GM19455 (cell line): ENCODE measurements around the gene ANKRD33.
"Not testable (repeated sequence)": the region's sequence is repeated elsewhere in the genome, so short reads cannot be mapped to it uniquely, and the experiment has no call there.

Experiments used
- ATAC-seq: cut with Tn5 transposase; IDR thresholded peaks from one replicate; pipeline ENCODE4 v1.9.1; 2021; ENCODE audit not compliant: unreplicated experiment

ANKRD33 gene

DNA sequence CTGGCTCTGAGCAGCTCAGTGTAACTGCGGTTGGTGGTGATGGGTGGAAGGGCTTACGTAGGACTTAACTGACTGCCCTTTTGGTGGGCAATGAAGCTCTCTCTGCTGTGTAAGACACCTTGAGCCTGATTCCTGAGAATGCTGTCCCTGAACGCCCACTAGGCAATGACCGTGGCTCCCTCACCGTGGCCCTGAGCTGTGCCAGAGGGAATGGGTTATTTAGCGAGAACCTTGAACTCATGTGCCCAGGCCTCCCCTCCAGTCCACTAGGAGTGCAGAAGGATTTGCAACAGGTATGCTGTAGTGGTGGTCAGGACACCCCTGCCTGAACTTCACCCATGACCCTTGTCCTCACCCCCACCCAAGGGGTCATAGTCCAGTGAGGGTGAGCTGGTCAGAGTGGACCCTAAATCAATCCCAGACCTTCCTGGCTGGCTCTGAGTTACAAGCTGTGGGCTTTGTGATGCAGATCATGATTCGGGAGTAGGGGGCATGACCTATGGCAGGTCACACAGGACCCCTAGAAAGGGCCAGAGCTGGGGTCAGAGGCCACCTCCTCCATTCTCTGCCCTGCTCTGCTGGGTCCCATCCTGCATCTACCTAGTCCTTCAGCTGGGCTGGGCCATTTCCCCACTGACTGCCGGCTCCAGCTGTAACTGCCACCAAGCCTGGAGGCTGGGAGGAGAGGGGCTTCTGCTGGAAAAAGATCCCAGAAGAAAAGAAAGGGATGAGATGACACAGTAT, 14.5 kb upstream of the ANKRD33 start:
- ATAC-seq: no peak

DNA sequence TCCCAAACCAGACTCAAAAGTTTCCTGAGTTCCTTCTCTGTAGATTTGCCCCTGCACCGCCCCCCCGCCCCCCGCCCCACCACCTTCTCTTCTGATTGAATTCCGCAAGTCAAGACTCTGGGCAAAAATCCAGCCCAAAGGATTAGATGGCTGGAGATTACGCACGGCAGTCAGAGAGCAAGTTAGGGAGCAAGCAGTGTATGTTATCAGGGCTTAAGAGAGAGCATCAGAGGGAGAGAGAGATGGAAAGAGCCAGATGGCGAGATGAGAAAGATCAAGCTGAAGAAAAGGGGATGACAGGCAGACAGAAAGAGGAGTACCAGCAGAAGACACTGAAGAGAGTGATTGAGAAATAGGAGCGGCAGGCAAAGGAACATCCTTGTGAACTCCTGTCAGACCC, 13.9 kb upstream of the ANKRD33 start:
- ATAC-seq: no peak

DNA sequence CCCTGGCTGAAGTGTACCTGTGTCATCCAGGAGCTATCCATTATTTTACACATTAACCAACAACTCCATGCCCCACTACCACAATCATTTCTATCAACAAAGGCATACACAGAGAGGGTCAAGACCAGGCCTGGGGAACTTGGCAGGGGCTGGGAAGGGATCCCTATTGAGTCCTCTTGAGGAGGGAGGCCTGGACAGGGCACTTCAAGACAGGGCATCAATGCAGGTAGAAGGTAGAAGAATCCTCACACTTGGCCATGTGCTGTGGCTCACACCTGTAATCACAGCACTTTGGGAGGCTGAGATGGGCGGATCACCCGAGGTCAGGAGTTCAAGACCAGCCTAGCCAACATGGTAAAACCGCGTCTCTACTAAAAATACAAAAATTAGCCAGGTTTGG, 13.4 kb upstream of the ANKRD33 start:
- no peak for ATAC-seq

DNA sequence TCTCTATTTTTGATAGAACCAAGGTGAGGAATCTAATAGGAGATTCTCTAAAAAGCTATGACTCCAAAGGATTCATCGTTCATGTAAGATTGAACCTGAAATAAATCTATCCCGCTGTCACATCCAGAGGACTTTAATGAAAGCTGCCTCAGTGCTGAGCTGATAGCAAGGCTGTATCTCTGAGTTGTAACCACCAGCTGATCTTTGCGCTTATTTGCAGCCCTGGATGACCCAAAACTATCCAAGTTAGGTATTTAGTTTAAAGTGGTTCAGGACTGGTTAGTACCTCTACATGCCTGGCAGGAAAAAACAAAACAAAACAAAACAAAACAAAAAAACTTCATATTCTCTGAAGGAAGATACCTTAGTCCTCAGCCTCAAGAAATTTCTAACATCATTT, 8.8 kb upstream of the ANKRD33 start:
- ATAC-seq: no peak

DNA sequence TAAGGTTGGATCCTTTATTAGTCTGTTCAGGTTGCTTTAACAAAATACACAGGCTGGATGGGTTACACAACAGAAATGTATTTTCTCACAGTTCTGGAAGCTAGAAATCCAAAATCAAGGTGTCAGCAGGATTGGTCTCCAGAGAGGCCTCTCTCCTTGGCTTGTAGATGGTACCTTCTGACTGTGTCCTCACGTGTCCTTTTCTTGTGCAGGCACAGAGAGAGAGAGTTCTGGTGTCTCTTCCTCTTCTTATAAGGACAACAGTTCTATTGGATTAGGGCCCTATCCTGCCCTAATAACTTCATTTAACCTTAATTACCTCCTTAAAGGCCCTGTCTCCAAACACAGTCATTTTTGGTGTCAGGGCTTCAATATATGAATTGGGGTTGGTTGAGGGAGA, 4.6 kb upstream of the ANKRD33 start:
- ATAC-seq: no peak

DNA sequence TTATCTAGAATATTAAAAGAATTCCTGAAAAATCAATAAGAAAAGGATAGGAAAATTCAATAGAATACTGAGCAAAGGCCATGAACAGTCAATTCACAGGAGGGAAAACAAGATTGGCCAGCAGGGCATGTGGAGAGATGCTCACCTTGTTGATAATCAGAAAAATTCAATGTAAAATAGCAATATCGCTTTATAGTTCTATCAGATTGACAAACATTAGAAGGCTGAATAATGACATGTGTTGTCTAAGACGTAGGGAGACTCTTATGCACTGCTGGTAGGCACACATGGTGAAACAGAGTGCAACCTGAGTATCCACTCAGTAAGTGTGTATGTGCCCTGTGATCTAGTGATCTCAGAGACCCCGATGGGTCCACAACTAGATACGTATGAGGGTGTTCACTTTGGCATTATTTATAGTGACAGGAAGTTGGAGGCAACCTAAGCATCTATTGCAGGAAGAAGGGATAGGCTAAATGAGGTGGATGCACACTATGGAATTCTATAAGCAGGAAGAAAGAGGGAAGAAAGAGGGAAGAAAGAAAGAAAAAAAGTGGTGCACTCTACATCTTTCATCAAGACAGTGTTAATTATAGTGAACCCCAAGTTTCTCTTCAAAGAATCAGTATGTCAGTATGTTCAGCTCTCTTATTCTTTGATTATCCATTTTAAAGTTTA, 3.8 kb upstream of the ANKRD33 start:
- no peak for ATAC-seq

DNA sequence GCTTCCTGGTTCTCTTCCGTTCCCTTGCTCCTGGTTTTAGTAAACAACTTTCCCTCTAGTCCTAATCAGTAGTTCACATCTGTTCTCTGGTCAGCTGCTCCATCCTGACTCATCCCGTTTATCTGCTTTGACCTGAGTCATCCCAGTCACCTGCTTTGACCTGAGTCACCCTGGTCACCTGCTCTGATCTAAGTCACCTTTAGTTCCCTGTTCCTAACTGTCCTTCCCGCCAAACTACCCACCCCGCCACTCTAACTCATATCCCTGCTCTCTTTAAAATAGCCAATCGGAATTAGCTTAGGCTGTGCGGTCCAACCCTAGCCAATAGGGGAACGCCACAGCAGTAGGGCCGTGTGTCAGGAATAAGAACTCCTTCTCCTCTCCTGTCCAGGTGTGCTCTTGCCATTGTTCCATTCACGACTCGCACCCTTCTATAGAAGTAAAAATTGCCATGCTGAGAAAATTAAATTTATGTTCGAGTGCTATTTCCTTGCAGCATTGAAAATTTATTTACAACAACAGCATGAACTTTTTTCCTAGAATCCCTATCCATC, 3.1 kb upstream of the ANKRD33 start:
- ATAC-seq: no peak

DNA sequence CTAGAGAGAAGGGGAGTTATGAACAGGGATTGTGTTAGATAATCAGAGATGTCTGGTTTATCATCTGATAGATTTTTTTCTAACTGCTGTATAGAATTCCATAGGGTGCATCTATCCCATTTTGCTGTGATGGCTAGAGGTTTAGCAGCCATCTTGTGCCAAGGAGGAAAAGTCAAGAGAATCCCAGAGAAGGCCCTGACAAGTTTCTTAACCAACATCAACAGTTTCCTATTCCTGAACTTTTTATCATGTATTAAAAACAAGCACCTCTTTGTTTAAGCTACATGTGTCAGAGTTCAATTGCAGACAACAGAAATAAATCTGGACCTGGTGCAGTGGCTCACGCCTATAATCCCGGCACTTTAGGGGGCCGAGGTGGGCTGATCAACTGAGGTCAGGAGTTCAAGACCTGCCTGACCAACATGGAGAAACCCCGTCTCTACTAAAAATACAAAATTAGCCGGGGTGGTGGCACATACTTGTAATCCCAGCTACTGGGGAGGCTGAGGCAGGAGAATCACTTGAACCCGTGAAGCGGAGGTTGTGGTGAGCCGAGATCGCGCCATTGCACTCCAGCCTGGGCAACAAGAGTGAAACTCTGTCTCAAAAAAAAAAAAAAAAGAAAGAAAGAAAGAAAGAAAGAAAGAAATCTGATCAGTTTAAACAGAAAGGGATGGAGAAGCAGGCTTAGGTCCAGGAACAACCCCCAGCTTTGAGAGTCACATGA, 2.4 kb upstream of the ANKRD33 start:
- ATAC-seq: not testable (repeated sequence)

DNA sequence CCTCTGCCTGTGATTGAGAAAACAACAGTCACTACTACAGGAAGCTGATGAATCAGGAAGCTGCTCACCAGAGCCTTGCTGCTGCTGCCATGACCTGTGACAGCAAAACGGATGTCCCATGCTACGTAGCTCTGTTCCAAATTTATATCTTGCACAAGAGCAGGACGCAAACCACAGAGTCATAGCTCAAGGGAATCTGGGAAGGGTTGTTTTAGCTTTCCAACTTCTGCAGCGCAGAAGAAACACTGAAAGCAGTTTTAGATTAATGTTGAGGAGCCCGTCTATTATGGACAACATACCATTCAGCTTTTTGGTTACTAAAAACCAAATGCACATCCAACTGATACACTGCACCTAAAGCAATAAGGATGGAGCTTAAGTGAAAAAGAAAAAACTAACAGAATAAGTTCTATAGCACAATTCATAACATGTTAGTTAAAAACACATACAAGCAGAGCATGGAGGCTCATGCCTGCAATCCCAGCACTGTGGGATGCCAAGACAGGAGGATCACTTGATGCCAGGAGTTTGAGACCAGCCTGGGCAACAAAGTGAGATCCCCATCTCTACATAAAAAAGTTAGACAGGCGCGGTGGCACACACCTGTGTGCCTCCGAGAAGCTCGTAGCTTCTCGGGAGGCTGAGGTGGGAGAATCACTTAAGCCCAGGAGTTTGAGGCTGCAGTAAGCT, 1.7 kb upstream of the ANKRD33 start:
- ATAC-seq: no peak

DNA sequence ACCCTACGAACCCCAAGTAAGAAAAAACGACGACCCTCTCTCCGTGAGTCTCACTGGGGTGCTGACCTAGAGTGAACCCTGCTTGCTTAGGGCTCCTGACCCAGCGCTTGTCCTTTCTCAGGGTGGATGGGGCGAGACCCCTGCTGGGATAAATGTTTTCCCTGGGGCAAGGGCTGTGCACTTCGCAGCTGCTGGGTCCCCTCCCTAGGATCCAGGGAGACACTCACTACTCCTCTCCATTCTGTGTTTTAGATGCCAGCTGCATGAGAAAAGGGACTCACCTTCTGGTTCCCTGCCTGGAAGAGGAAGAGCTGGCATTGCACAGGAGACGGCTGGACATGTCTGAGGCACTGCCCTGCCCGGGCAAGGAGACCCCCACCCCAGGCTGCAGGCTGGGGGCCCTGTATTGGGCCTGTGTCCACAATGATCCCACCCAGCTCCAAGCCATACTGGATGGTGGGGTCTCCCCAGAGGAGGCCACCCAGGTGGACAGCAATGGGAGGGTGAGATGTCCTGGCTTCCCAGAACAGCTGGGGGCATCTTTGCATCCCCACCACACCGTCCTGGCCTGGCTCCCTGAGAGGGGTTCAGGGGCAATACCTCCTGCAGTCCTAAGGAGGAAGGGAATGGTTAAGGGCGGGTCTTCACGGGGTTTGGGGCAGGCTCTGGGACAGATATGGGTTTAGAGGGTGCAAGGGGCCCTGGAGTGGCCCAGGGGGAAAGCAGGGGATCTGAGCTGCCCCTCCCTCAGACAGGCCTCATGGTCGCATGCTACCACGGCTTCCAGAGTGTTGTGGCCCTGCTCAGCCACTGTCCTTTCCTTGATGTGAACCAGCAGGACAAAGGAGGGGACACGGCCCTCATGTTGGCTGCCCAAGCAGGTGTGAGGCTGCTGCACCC, 663 bp downstream of the ANKRD33 start:
- ATAC-seq: no peak

DNA sequence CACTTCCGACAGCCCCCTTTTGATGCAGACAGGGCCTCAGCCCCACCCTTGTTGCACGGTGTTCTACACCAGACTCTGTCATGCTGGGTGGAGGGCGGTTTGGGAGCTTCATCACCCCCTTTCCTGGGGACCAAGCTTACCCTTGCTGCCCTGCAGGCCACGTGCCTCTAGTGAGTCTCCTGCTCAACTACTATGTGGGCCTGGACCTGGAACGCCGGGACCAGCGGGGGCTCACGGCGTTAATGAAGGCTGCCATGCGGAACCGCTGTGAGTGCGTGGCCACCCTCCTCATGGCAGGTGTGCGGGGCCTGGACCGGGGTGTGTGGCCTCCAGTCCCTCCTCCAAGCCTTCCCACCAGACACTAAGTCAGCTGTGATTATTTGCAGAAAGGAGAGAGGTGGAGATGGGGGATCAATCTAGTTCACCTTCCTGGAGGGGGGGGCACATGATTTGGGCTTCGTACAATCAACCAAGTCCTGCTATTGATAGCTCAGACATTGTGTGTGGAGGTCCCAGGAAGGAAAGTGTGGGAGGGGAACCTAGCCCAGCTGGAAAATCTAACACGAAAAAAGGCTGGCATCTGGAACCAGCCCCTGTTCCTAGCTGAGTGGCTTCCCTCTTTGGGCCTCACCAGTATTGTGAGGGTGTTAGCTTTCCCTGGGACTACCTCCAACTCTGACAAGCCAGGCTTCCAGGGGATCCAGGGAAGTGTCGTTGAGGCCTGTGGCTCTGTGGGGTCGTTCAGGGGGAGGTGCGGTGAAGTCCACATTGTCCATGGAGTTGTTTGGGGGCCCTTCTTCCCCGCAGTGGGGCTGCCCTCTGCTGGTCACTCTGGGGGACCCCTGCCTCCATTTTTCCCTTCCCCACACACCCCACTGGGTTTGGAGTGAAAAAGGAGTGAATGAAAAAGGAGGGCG, 1.6 kb downstream of the ANKRD33 start:
- ATAC-seq: no peak

DNA sequence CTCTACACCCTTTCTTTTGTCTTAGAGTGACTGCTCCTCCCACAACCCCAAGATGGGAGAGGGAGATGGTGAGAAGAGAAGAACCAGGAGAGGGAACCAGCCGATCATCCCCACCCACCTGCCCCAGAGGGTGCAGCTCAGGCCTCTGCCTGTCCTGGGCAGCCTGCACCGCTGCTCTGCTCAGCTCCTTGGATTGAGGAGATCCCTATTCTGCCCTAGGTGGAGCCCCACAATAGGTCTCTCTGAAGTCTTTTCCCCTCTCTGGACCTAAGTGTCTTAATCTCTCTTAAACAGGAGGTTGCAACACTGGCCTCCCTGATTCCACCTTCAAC, 2.2 kb downstream of the ANKRD33 start:
- ATAC-seq: no peak

DNA sequence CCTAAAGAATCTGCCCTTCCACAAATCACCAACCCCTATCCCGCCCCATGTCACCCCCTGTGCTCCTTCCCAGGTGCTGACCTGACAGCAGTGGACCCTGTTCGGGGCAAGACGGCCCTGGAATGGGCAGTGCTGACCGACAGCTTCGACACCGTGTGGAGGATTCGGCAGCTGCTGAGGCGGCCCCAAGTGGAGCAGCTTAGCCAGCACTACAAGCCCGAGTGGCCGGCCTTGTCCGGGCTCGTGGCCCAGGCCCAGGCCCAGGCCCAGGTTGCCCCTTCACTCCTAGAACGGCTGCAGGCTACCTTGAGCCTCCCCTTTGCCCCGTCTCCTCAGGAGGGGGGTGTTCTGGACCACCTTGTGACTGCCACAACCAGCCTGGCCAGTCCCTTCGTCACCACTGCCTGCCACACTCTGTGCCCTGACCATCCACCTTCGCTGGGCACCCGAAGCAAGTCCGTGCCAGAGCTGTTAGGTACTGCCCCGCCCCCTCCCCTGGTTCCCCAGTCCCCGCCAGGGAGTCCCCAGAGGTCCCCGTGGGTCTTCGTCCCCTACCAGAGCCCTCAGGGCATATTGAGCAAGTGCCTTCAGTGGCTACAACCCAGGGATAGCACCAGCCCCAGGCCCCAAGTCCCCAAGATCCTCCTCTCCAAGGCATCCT, 2.7 kb downstream of the ANKRD33 start:
- ATAC-seq: no peak

DNA sequence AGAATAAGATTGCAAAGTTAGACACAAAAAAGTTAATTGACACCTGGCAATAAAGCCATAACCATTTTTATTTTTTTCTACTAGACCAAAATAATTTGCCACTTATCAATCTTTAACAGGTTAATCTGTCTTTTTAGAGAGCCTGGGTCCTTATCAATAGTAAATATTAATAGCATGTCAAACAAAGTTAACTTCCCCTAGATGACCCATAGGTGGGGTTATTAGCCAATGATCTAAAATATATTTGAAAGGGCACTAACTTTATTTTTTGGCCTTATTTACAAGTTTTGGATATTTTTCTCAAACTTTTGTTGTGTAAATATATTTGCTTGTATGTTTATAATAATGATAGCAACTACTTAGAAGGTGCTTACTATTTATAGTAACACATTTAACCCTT, 3.9 kb downstream of the ANKRD33 start:
- no peak for ATAC-seq

DNA sequence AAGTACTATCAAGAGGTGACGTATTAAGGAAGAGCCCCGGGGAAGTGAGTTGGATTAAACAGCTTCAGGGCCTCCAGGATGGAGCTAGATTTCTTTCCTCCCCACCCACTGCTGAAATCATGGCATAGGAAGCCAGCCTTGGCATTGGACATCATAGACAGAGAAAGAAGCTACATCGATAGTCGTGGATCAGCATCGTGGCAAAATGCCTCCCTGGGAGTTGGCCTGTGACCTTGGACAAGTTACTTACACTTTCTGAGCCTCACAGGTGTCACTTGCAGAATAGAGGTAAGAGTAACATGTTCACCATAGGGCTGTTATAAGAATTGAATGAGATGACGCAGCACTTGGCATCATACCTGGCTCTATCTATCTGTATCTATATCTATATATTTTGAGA, 5.9 kb downstream of the ANKRD33 start:
- ATAC-seq: no peak

DNA sequence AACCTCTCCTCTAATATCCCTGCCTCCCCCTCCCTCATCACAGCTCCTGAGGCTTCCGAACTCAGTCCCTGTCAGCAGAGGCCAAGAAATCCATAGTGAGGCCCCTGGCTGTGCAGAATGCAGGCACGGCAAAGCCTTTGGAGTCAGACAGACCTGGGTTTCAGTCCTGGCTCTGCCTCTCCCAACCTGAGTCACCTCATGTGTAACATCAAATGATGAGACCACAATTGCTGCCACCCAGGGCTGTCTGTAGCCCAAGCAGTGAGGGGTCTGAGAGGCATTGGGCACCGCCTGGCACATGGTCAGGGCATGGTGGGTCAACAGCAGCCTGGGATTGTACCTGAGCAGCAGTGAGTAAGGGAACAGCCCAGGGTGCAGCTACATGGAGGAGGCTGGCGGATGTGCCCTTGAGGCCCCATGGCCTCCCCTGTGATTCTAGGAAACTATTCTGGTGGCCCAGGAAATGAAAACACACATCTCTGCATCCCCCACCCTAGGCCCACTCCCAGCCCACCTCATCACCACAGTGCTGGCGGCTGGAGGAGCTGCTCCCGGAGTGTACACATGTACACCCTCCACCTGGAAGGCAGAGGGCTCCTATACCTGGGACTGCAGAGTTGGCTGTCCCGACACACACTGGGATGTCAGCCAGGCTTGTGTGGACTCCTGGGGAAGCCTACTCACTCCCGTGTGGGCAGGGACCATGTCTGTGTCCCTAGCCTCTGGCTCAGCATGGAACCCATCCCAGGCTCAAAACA, 7.7 kb downstream of the ANKRD33 start:
- ATAC-seq: no peak

DNA sequence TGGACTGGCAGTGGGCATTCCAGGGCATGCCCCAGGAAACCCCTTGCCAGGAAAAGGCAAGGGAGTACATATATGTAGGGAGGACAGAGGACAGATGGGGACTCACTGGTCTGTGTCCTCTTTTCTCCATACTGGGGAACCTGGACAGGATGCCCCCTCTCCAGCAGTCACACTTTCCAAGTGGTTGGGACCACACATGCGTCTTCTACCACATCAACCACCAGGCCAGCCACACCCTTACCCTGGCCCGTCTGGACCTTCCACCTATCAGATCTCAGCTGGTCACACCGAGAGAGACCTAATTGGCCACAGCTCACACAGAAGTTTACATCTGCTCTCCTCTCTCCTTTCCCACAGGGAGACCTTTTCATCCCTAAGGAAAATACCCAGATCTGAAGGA, 8.3 kb downstream of the ANKRD33 start:
- ATAC-seq: no peak

DNA sequence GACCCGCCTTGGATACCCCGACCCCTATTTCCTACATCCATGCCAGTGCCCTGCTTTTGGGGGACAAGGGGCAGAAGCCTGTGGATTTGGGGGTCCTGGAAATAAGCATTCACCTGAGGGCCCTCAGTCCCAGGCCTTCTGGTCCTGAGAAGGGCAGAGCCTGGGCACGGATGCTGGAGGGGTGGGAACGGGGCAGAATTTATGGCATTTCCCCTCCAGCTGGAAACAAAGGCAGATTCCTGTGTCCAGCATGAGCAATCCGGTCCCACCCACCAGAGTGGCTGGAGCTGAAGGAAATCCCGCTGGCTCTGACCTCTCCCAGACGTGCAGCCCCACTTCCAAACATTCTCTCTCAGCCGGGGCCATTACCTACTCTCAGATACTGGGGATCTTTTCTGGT, 9.3 kb downstream of the ANKRD33 start:
- no peak for ATAC-seq
